Body of pancreas (tissue), 4 donors: ENCODE data around the gene EPHB2. TPM values are rescaled to one million over a fixed set of nuclear protein-coding genes. Genes with fewer than 3 reads are reported as not detected.

ENCODE experiments used
- ATAC-seq: fragments of 150-250 bp; one replicate; pipeline ENCODE4 v1.9.1; 2016
- DNase-seq, 4 donors: peaks; one replicate each; pipeline ENCODE4 v3.0.0-alpha.2; 2019
- H3K27ac ChIP-seq, 4 donors: fragments of 200-600 bp; sonication (generic); 1 replicate in 3 of 4; 2 replicates in 1 of 4; pipeline versions ENCODE4 v1.5.1 to v1.6.1; 2016 to 2019; ENCODE audit warnings: mild to moderate bottlenecking in 1 of 4, mixed read lengths in 1 of 4, moderate library complexity in 1 of 4
- H3K27me3 ChIP-seq, 2 donors: fragments of 200-600 bp; sonication (generic); one replicate each; pipeline ENCODE4 v1.6.0; 2016; ENCODE audit warnings: mild to moderate bottlenecking in 1 of 2
- H3K36me3 ChIP-seq, 2 donors: fragments of 200-600 bp; sonication (generic); replicated peaks in 1 of 2; 2 replicates each; pipeline ENCODE4 v1.5.1; 2016; ENCODE audit warnings: low read depth in 2 of 2; ENCODE audit not compliant: insufficient read depth in 1 of 2
- H3K4me1 ChIP-seq: fragments of 200-600 bp; sonication (generic); one replicate; pipeline ENCODE4 v1.6.0; 2016
- H3K4me3 ChIP-seq, 2 donors: fragments of 200-600 bp; sonication (generic); 1 replicate in 1 of 2; 2 replicates in 1 of 2; pipeline ENCODE4 v1.5.1; 2016 to 2019
- H3K9me3 ChIP-seq, 3 donors: fragments of 200-600 bp; sonication (generic); 1 replicate in 2 of 3; 2 replicates in 1 of 3; pipeline ENCODE4 v1.5.1; 2016
- CTCF ChIP-seq, 7 experiments: fragments of 450-650 bp in 4 of 7; fragments of 200-600 bp in 3 of 7; sonication (generic) in 3 of 7; IDR thresholded peaks; one replicate each; pipeline ENCODE4 v1.5.1; 2016 to 2019; ENCODE audit warnings: antibody characterized with exemption in 7 of 7
- POLR2A ChIP-seq, 3 donors: fragments of 450-650 bp; IDR thresholded peaks; one replicate each; pipeline ENCODE4 v1.6.1; 2016; ENCODE audit warnings: antibody characterized with exemption in 3 of 3, mild to moderate bottlenecking in 2 of 3
- WGBS, 2 donors: methylation state at CpG; one replicate each; pipeline ENCODE4 v1.1.5; 2017; 5-methylcytosine and 5-hydroxymethylcytosine counted together
- intact Hi-C: fragments of 100-400 bp; cut with DNase I; formaldehyde crosslinking; loops from one replicate; pipeline ENCODE4 v1.15.1; 2023
- total RNA-seq, 2 donors: library from RNA; depleted of rRNA; stranded (reverse); fragments of >200 nt; gene quantifications; one replicate each; pipeline ENCODE4 v1.1.0, GENCODE V29; 2016

EPHB2 gene
- 1 to 10 TPM; 2.9 to 7.9 TPM for total RNA-seq

- ATAC-seq, result peak; percentile 85
- no peaks in the 10 kb centered on the region for H3K36me3 ChIP-seq
- DNase-seq, result peak; percentile 45 to 65 (median 52)
- peaks cover 15% of the 10 kb centered on the region for H3K4me1 ChIP-seq
- TF ChIP-seq CTCF (IDR thresholded peaks at IDR 0.05) (no peak), POLR2A (IDR thresholded peaks at IDR 0.05) (no peak)
- no peaks in the 10 kb centered on the region for H3K9me3 ChIP-seq
- WGBS, 2 donors, result 0% methylated on average over 31 of the region's 55 CpGs; no CpG with 5 or more reads in 1 of the 2 donors
- intact Hi-C loops, result no loop called here
- no peaks in the 10 kb centered on the region for H3K27me3 ChIP-seq
- H3K27ac ChIP-seq, result peak within 1 kb of the TSS in 2 of 4 donors; percentile 20 to 61
- H3K4me3 ChIP-seq, result peak within 1 kb of the TSS in 1 of 2 donors; percentile 18
Measured at GRCh38 chr1:22710701-22711049, at the start of gene EPHB2. EPHB2 (plus strand) TSS chr1:22710839; CDS start chr1:22710983, 144 bp downstream.

DNA sequence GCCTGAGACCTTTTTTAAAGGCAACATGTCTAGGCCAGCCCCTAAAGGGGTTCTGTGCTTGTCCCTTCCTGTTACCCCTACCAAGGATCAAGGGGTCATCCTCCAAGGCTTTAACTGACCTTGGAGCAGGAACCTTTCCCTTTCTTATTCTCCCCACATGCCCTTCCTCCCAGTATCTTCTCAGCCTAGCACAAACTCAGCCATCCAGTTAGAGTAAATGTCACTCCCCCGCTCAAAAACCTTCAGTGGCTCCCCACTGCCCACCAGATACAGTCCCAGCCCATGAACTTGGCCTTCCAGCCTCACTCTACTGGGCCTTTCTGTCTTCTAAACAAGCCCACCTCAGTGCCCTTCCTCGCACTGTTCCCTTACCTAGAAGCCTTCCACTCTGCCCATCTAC is 48.8 kb upstream of the EPHB2 start:
- Histone ChIP-seq H3K4me3 (no peak overlapping the region), H3K36me3 (no peaks in the 10 kb centered on the region), H3K9me3 (no peaks in the 10 kb centered on the region), H3K27ac (no peak overlapping the region), H3K27me3 (no peaks in the 10 kb centered on the region), H3K4me1 (no peaks in the 10 kb centered on the region)
- ATAC-seq, result no peak
- no peak for DNase-seq
- TF ChIP-seq CTCF (IDR thresholded peaks at IDR 0.05) (no peak), POLR2A (IDR thresholded peaks at IDR 0.05) (no peak)
- intact Hi-C loops, result no loop called here
- WGBS, 2 donors, result 76 to 85% methylated on average over 2 of the region's 2 CpGs

GRCh38 chr1:22662318-22662717 is 48.3 kb upstream of the EPHB2 start:
- ATAC-seq (no peak), DNase-seq (peak in 1 of 4 donors; percentile 50)
- WGBS, 2 donors, result 81 to 83% methylated on average over 5 of the region's 5 CpGs
- Histone ChIP-seq H3K4me3 (no peak overlapping the region), H3K36me3 (no peaks in the 10 kb centered on the region), H3K4me1 (no peaks in the 10 kb centered on the region), H3K27ac (no peak overlapping the region), H3K9me3 (no peaks in the 10 kb centered on the region), H3K27me3 (no peaks in the 10 kb centered on the region)
- TF ChIP-seq CTCF (IDR thresholded peaks at IDR 0.05) (no peak), POLR2A (IDR thresholded peaks at IDR 0.05) (no peak)
- intact Hi-C loops, result no loop called here

- no peaks in the 10 kb centered on the region for H3K36me3 ChIP-seq
- 78 to 79% methylated on average over 5 to 8 of the region's 8 CpGs for WGBS, 2 donors
- H3K27ac ChIP-seq, result no peak overlapping the region
- H3K4me1 ChIP-seq, result no peaks in the 10 kb centered on the region
- intact Hi-C loops, result no loop called here
- H3K27me3 ChIP-seq, result no peaks in the 10 kb centered on the region
- ATAC-seq (no peak), DNase-seq (no peak)
- no peak for TF ChIP-seq POLR2A (IDR thresholded peaks at IDR 0.05)
- TF ChIP-seq CTCF (IDR thresholded peaks at IDR 0.05), result no peak
- no peaks in the 10 kb centered on the region for H3K9me3 ChIP-seq
- no peak overlapping the region for H3K4me3 ChIP-seq
Measured at GRCh38 chr1:22662986-22663408, 47.6 kb upstream of the EPHB2 start.

- TF ChIP-seq POLR2A (IDR thresholded peaks at IDR 0.05) (no peak), CTCF (IDR thresholded peaks at IDR 0.05) (no peak)
- Histone ChIP-seq H3K4me1 (no peaks in the 10 kb centered on the region), H3K27ac (no peak overlapping the region), H3K27me3 (no peaks in the 10 kb centered on the region), H3K36me3 (no peaks in the 10 kb centered on the region), H3K4me3 (no peak overlapping the region), H3K9me3 (no peaks in the 10 kb centered on the region)
- intact Hi-C loops, result no loop called here
- ATAC-seq (no peak), DNase-seq (no peak)
- WGBS, 2 donors, result 68 to 82% methylated on average over 1 to 7 of the region's 7 CpGs
Measured at GRCh38 chr1:22665752-22666151, 44.9 kb upstream of the EPHB2 start.
